Measurements from ENCODE around the gene ITPK1. TPM values are rescaled to one million over a fixed set of nuclear protein-coding genes. Genes with fewer than 3 reads are reported as not detected.

Gene ITPK1
- polyA plus RNA-seq, 2 of the 4 experiments (the other 2 are of a cell fraction): 46.2 to 47.0 TPM

DNA sequence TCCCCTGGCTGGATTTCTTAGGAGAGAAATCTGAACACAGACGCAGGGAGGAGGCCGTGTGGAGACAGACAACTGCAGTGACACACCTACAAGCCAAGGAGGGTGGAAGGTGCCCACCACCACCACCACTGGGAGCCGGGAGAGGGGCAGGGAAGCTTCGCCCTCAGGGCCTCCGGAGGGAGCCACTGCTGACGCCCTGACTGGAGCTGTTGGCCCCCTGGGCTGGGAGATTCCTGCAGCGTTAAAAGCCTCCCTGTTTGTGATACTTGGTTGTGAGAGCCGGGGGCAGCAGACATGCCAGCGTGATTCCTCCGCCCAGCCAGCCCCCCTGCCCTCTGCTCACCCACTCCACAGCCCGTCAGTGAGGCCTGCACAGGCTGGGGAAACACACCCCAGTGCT, 120.8 kb downstream of the ITPK1 start:
- WGBS (ENCODE audit: missing lambda C conversion rate): 81% methylated on average over 11 of the region's 11 CpGs
- ATAC-seq (no peak), DNase-seq (ENCODE audit: low read depth in 1 of 2, low spot score in 1 of 2) (no peak), FAIRE-seq (no peak)
- no peaks in the 10 kb centered on the region for H3K4me1 ChIP-seq
- ChIA-PET POLR2A (no interaction called here), CTCF (interaction anchor here (1.5 kb wide), 1 partner anchor 12 kb away, joined by 3 read pairs; no protein-coding TSS in a partner anchor)
- H3K4me2 ChIP-seq: no peak overlapping the region
- H3K4me3 ChIP-seq: no peak overlapping the region
- peaks cover 5% of the 10 kb centered on the region; the same call in 1 of the 3 replicates for H3K9me3 ChIP-seq
- H3K27ac ChIP-seq: no peak overlapping the region
- no peak for TF ChIP-seq HMGXB4 (CRISPR knock-in tag; IDR thresholded peaks at IDR 0.05; ENCODE audit: borderline replicate concordance)
- TF ChIP-seq CTCF (IDR thresholded peaks at IDR 0.05): no peak
- no peak for TF ChIP-seq NPAS2 (CRISPR knock-in tag; IDR thresholded peaks at IDR 0.05; ENCODE audit: borderline replicate concordance)
- TF ChIP-seq ATOH8 (CRISPR knock-in tag; IDR thresholded peaks at IDR 0.05; ENCODE audit: low read depth): no peak
- TF ChIP-seq RAD21 (conservative IDR thresholded peaks at IDR 0.05 in 1 of 2, IDR thresholded peaks at IDR 0.05 in 1 of 2): no peak
- no peak for TF ChIP-seq MAFK (IDR thresholded peaks at IDR 0.05; ENCODE audit: partially characterized antibody)
- TF ChIP-seq ESRRA (IDR thresholded peaks at IDR 0.05; ENCODE audit: borderline replicate concordance, low read length): no peak
- no peak for TF ChIP-seq POLR2A (IDR thresholded peaks at IDR 0.05; ENCODE audit: low read length)

DNA sequence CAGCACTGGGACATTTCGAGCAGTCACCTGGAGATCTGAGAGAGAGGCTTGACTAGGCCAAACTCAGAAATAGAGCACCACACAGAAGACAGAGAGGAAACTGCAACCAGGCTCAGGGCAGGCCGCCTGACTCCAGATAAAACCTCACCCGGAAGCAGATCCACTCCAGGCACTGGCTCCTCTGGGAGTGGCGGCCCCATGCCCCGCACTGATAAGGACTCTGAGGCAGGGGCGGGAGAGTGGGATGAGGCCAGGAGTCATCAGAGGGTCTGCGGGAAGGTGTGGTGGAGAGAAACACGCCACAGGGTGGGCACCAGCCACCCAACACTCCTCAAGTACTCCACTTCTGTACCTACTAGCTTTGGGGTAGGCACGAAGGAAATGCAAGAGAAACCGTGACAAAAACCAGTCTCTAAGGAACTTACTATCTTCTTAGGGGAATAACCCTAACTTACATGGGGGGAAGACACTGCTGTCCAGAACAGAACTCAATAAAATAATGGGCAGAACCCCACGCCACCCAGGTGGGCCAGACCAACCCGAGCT, 121.5 kb downstream of the ITPK1 start:
- peaks cover 7% of the 10 kb centered on the region; the same call in 1 of the 3 replicates for H3K9me3 ChIP-seq
- DNase-seq (ENCODE audit: low read depth in 1 of 2, low spot score in 1 of 2): no peak
- no peak for ATAC-seq
- 94% methylated on average over 10 of the region's 12 CpGs for WGBS (ENCODE audit: missing lambda C conversion rate)
- ChIA-PET CTCF (interaction anchor here (1.5 kb wide), 1 partner anchor 11 kb away, joined by 3 read pairs; no protein-coding TSS in a partner anchor), POLR2A (no interaction called here)
- no peak for FAIRE-seq
- H3K4me2 ChIP-seq: no peak overlapping the region
- H3K27ac ChIP-seq: no peak overlapping the region
- TF ChIP-seq RFX5 (IDR thresholded peaks at IDR 0.05) (no peak), GATA3 (IDR thresholded peaks at IDR 0.05; ENCODE audit: borderline replicate concordance) (no peak), POLR2A (IDR thresholded peaks at IDR 0.05; ENCODE audit: low read length) (no peak), JUN (IDR thresholded peaks at IDR 0.05) (no peak), PHF8 (IDR thresholded peaks at IDR 0.05; ENCODE audit: borderline replicate concordance, low read depth) (no peak), ESRRA (IDR thresholded peaks at IDR 0.05; ENCODE audit: borderline replicate concordance, low read length) (no peak), ZNF302 (CRISPR knock-in tag; IDR thresholded peaks at IDR 0.05) (no peak), FOXS1 (CRISPR knock-in tag; IDR thresholded peaks at IDR 0.05) (no peak), CBX8 (IDR thresholded peaks at IDR 0.05) (no peak), FOSL2 (IDR thresholded peaks at IDR 0.05) (no peak), FOSL2 (CRISPR knock-in tag; IDR thresholded peaks at IDR 0.05) (no peak), PBX3 (IDR thresholded peaks at IDR 0.05) (no peak), MYC (IDR thresholded peaks at IDR 0.05; ENCODE audit: borderline replicate concordance, low read length) (no peak), ZFP36 (IDR thresholded peaks at IDR 0.05; ENCODE audit: borderline replicate concordance, partially characterized antibody) (no peak)
- H3K4me3 ChIP-seq: no peak overlapping the region
- no peaks in the 10 kb centered on the region for H3K4me1 ChIP-seq
